ENCODE results near the gene MBP. TPM values are rescaled to one million over a fixed set of nuclear protein-coding genes. Genes with fewer than 3 reads are reported as not detected.

MBP gene
- total and polyA plus RNA-seq, 5 donors from 2014 or later = 134 to 172 (median 143) TPM

GRCh38 chr18:77039196-77040130 is 93.1 kb downstream of the MBP start:
- H3K9me3 Mint-ChIP-seq = no peaks in the 10 kb centered on the region
- peaks cover 37% of the 10 kb centered on the region for H3K36me3 Mint-ChIP-seq
- peaks cover 13% of the 10 kb centered on the region for H3K4me1 ChIP-seq (ENCODE audit: control insufficient read depth, insufficient read depth, low read length, poor library complexity, severe bottlenecking)
- no peak overlapping the region for H3K27ac ChIP-seq (ENCODE audit: insufficient read depth, low read length, poor library complexity, severe bottlenecking)
- no peak overlapping the region for H3K4me3 ChIP-seq (ENCODE audit: low read depth, low read length)
- no peak for ATAC-seq (ENCODE audit: low read depth in 2 of 2)
- no peaks in the 10 kb centered on the region for H3K27me3 ChIP-seq (ENCODE audit: control insufficient read depth, insufficient read depth, low read length)
- H3K36me3 ChIP-seq (ENCODE audit: control insufficient read depth, insufficient read depth, low read length) = peaks cover 45% of the 10 kb centered on the region
- no peaks in the 10 kb centered on the region for H3K9me3 ChIP-seq (ENCODE audit: control insufficient read depth in 2 of 2, low read length in 2 of 2)
- H3K4me3 Mint-ChIP-seq = peak overlapping the region in 1 of 4 donors; percentile 25
- peaks cover 31 to 54% (median 34%) of the 10 kb centered on the region in 4 donors for H3K4me1 Mint-ChIP-seq
- DNase-seq = no peak
- H3K27ac Mint-ChIP-seq = peak overlapping the region in 2 of 3 donors; percentile 7 to 62
- H3K27me3 Mint-ChIP-seq = no peaks in the 10 kb centered on the region

- no peak overlapping the region for H3K27ac ChIP-seq (ENCODE audit: insufficient read depth, low read length, poor library complexity, severe bottlenecking)
- no peak overlapping the region for H3K4me3 Mint-ChIP-seq
- H3K4me1 Mint-ChIP-seq = peaks cover 31 to 61% (median 40%) of the 10 kb centered on the region in 4 donors
- no peak overlapping the region for H3K4me3 ChIP-seq (ENCODE audit: low read depth, low read length)
- no peaks in the 10 kb centered on the region for H3K27me3 Mint-ChIP-seq
- no peak for ATAC-seq (ENCODE audit: low read depth in 2 of 2)
- H3K27ac Mint-ChIP-seq = peak overlapping the region in 1 of 3 donors; percentile 25
- H3K9me3 Mint-ChIP-seq = no peaks in the 10 kb centered on the region
- no peaks in the 10 kb centered on the region for H3K27me3 ChIP-seq (ENCODE audit: control insufficient read depth, insufficient read depth, low read length)
- H3K36me3 Mint-ChIP-seq = peaks cover 33% of the 10 kb centered on the region
- no peaks in the 10 kb centered on the region for H3K9me3 ChIP-seq (ENCODE audit: control insufficient read depth in 2 of 2, low read length in 2 of 2)
- no peak for DNase-seq
- peaks cover 44% of the 10 kb centered on the region for H3K36me3 ChIP-seq (ENCODE audit: control insufficient read depth, insufficient read depth, low read length)
- peaks cover 13% of the 10 kb centered on the region for H3K4me1 ChIP-seq (ENCODE audit: control insufficient read depth, insufficient read depth, low read length, poor library complexity, severe bottlenecking)
Observed at GRCh38 chr18:77038182-77038858, 94.3 kb downstream of the MBP start.

GRCh38 chr18:77037567-77037966 is 95.0 kb downstream of the MBP start:
- Mint-ChIP-seq H3K9me3 (no peaks in the 10 kb centered on the region), H3K36me3 (peaks cover 27% of the 10 kb centered on the region), H3K4me1 (peaks cover 31 to 63% (median 37%) of the 10 kb centered on the region in 4 donors), H3K4me3 (no peak overlapping the region), H3K27ac (peak overlapping the region in 1 of 3 donors; percentile 25), H3K27me3 (no peaks in the 10 kb centered on the region)
- ATAC-seq (ENCODE audit: low read depth in 2 of 2) = no peak
- Histone ChIP-seq H3K4me1 (ENCODE audit: control insufficient read depth, insufficient read depth, low read length, poor library complexity, severe bottlenecking) (peaks cover 16% of the 10 kb centered on the region), H3K4me3 (ENCODE audit: low read depth, low read length) (no peak overlapping the region), H3K36me3 (ENCODE audit: control insufficient read depth, insufficient read depth, low read length) (peaks cover 46% of the 10 kb centered on the region), H3K9me3 (ENCODE audit: control insufficient read depth in 2 of 2, low read length in 2 of 2) (no peaks in the 10 kb centered on the region), H3K27me3 (ENCODE audit: control insufficient read depth, insufficient read depth, low read length) (no peaks in the 10 kb centered on the region), H3K27ac (ENCODE audit: insufficient read depth, low read length, poor library complexity, severe bottlenecking) (no peak overlapping the region)
- DNase-seq = no peak

- H3K4me3 Mint-ChIP-seq = no peak overlapping the region
- peaks cover 29% of the 10 kb centered on the region for H3K36me3 Mint-ChIP-seq
- no peaks in the 10 kb centered on the region for H3K27me3 ChIP-seq (ENCODE audit: control insufficient read depth, insufficient read depth, low read length)
- no peak overlapping the region for H3K27ac ChIP-seq (ENCODE audit: insufficient read depth, low read length, poor library complexity, severe bottlenecking)
- H3K36me3 ChIP-seq (ENCODE audit: control insufficient read depth, insufficient read depth, low read length) = peaks cover 48% of the 10 kb centered on the region
- no peaks in the 10 kb centered on the region for H3K9me3 ChIP-seq (ENCODE audit: control insufficient read depth in 2 of 2, low read length in 2 of 2)
- H3K27me3 Mint-ChIP-seq = no peaks in the 10 kb centered on the region
- ATAC-seq (ENCODE audit: low read depth in 2 of 2) = no peak
- no peaks in the 10 kb centered on the region for H3K9me3 Mint-ChIP-seq
- peaks cover 17% of the 10 kb centered on the region for H3K4me1 ChIP-seq (ENCODE audit: control insufficient read depth, insufficient read depth, low read length, poor library complexity, severe bottlenecking)
- DNase-seq = no peak
- peaks cover 36 to 65% (median 47%) of the 10 kb centered on the region in 4 donors for H3K4me1 Mint-ChIP-seq
- no peak overlapping the region for H3K4me3 ChIP-seq (ENCODE audit: low read depth, low read length)
- H3K27ac Mint-ChIP-seq = peak overlapping the region; percentile 46 to 87 (median 50)
Observed at GRCh38 chr18:77035380-77036187, 97.0 kb downstream of the MBP start.

- Mint-ChIP-seq H3K36me3 (peaks cover 37% of the 10 kb centered on the region), H3K4me1 (peaks cover 22 to 56% (median 42%) of the 10 kb centered on the region in 4 donors), H3K4me3 (peak overlapping the region in 1 of 4 donors; percentile 6), H3K27me3 (no peaks in the 10 kb centered on the region), H3K9me3 (no peaks in the 10 kb centered on the region), H3K27ac (peak overlapping the region in 2 of 3 donors; percentile 13 to 33)
- DNase-seq (no peak), ATAC-seq (ENCODE audit: low read depth in 2 of 2) (no peak)
- Histone ChIP-seq H3K9me3 (ENCODE audit: control insufficient read depth in 2 of 2, low read length in 2 of 2) (no peaks in the 10 kb centered on the region), H3K27ac (ENCODE audit: insufficient read depth, low read length, poor library complexity, severe bottlenecking) (no peak overlapping the region), H3K27me3 (ENCODE audit: control insufficient read depth, insufficient read depth, low read length) (no peaks in the 10 kb centered on the region), H3K4me3 (ENCODE audit: low read depth, low read length) (no peak overlapping the region), H3K4me1 (ENCODE audit: control insufficient read depth, insufficient read depth, low read length, poor library complexity, severe bottlenecking) (peaks cover 4% of the 10 kb centered on the region), H3K36me3 (ENCODE audit: control insufficient read depth, insufficient read depth, low read length) (peaks cover 44% of the 10 kb centered on the region)
Observed at GRCh38 chr18:77033575-77033974, 99.0 kb downstream of the MBP start.

GRCh38 chr18:77032181-77032701 is 100.3 kb downstream of the MBP start:
- peaks cover 14 to 46% (median 35%) of the 10 kb centered on the region in 4 donors for H3K4me1 Mint-ChIP-seq
- peaks cover 37% of the 10 kb centered on the region for H3K36me3 Mint-ChIP-seq
- H3K27ac ChIP-seq (ENCODE audit: insufficient read depth, low read length, poor library complexity, severe bottlenecking) = no peak overlapping the region

GRCh38 chr18:77031662-77032061 is 100.9 kb downstream of the MBP start:
- Histone ChIP-seq H3K27ac (ENCODE audit: insufficient read depth, low read length, poor library complexity, severe bottlenecking) (no peak overlapping the region), H3K27me3 (ENCODE audit: control insufficient read depth, insufficient read depth, low read length) (no peaks in the 10 kb centered on the region), H3K4me3 (ENCODE audit: low read depth, low read length) (no peak overlapping the region), H3K4me1 (ENCODE audit: control insufficient read depth, insufficient read depth, low read length, poor library complexity, severe bottlenecking) (peaks cover 4% of the 10 kb centered on the region), H3K36me3 (ENCODE audit: control insufficient read depth, insufficient read depth, low read length) (peaks cover 36% of the 10 kb centered on the region), H3K9me3 (ENCODE audit: control insufficient read depth in 2 of 2, low read length in 2 of 2) (no peaks in the 10 kb centered on the region)
- no peaks in the 10 kb centered on the region for H3K9me3 Mint-ChIP-seq
- no peak for DNase-seq
- H3K27ac Mint-ChIP-seq = peak overlapping the region in 1 of 3 donors; percentile 67
- ATAC-seq (ENCODE audit: low read depth in 2 of 2) = no peak
- H3K27me3 Mint-ChIP-seq = no peaks in the 10 kb centered on the region
- H3K4me1 Mint-ChIP-seq = peaks cover 14 to 48% (median 35%) of the 10 kb centered on the region in 4 donors
- no peak overlapping the region for H3K4me3 Mint-ChIP-seq
- H3K36me3 Mint-ChIP-seq = peaks cover 37% of the 10 kb centered on the region

More at GRCh38 chr18:77032181-77032701, 100.3 kb downstream of the MBP start:
- Mint-ChIP-seq H3K27me3 (no peaks in the 10 kb centered on the region), H3K27ac (peak overlapping the region in 1 of 3 donors; percentile 20), H3K4me3 (no peak overlapping the region), H3K9me3 (no peaks in the 10 kb centered on the region)
- Histone ChIP-seq H3K9me3 (ENCODE audit: control insufficient read depth in 2 of 2, low read length in 2 of 2) (no peaks in the 10 kb centered on the region), H3K4me3 (ENCODE audit: low read depth, low read length) (no peak overlapping the region), H3K27me3 (ENCODE audit: control insufficient read depth, insufficient read depth, low read length) (no peaks in the 10 kb centered on the region), H3K36me3 (ENCODE audit: control insufficient read depth, insufficient read depth, low read length) (peaks cover 33% of the 10 kb centered on the region), H3K4me1 (ENCODE audit: control insufficient read depth, insufficient read depth, low read length, poor library complexity, severe bottlenecking) (peaks cover 4% of the 10 kb centered on the region)
- DNase-seq (no peak), ATAC-seq (ENCODE audit: low read depth in 2 of 2) (no peak)

Measured in CD4-positive, CD25-positive, alpha-beta regulatory T cell (primary cell).